ENCODE measurements around the gene MYL9. TPM values are rescaled to one million over a fixed set of nuclear protein-coding genes. Genes with fewer than 3 reads are reported as not detected.
"Not testable (repeated sequence)": the region's sequence is repeated elsewhere in the genome, so short reads cannot be mapped to it uniquely, and the experiment has no call there.

Gene MYL9
- total and polyA plus RNA-seq, 2 of the 4 experiments (the other 2 are of a cell fraction) = 97.5 to 425 TPM

GRCh38 chr20:36521526-36521925 is 19.8 kb upstream of the MYL9 start:
- H3K4me3 ChIP-seq (ENCODE audit: insufficient read depth, low read depth, low read length) = no peak overlapping the region
- no peak overlapping the region for H2AK9ac ChIP-seq (replicated peaks; ENCODE audit: low read depth, low read length, poor library complexity)
- no peak overlapping the region for H3K18ac ChIP-seq (ENCODE audit: low read depth, low read length)
- ChIA-PET POLR2A (ENCODE audit: unreplicated experiment) (no interaction called here), CTCF (no interaction called here)
- no peak overlapping the region for H3K14ac ChIP-seq (replicated peaks; ENCODE audit: low read depth, low read length)
- peaks cover 34% of the 10 kb centered on the region; the same call in 1 of the 2 replicates for H4K20me1 ChIP-seq (ENCODE audit: insufficient read depth, low read length)
- in situ Hi-C loops (cut with MboI; ENCODE audit: low sequenced_read_pairs) = no loop called here
- H3K79me1 ChIP-seq (ENCODE audit: low read depth in 1 of 2, low read length in 2 of 2) = peaks cover 28 to 70% of the 10 kb centered on the region in 2 experiments
- ATAC-seq (ENCODE audit: low read depth) = no peak
- no peaks in the 10 kb centered on the region for H3K27me3 ChIP-seq (ENCODE audit: control insufficient read depth, insufficient read depth, low read length)
- H2BK15ac ChIP-seq (ENCODE audit: low read depth, low read length) = no peak overlapping the region
- H2BK5ac ChIP-seq (ENCODE audit: low read depth, low read length, poor library complexity, severe bottlenecking) = no peak overlapping the region
- no peak overlapping the region for H4K5ac ChIP-seq (ENCODE audit: low read depth, low read length)
- WGBS, 2 experiments (ENCODE audit: extremely low coverage in 2 of 2, insufficient read length in 1 of 2) = no CpG with 5 or more reads among the region's 1 CpG
- intact Hi-C loops (cut with micrococcal nuclease) = no loop called here
- H3K56ac ChIP-seq (ENCODE audit: extremely low read depth, insufficient read depth, low read length) = no peak overlapping the region
- H3K4me1 ChIP-seq (ENCODE audit: control insufficient read depth, insufficient read depth, low read length) = peaks cover 3% of the 10 kb centered on the region
- peaks cover 49% of the 10 kb centered on the region for H3K36me3 ChIP-seq (ENCODE audit: control insufficient read depth, insufficient read depth, low read length)
- H3K9ac ChIP-seq (ENCODE audit: low read depth, low read length) = no peak overlapping the region
- H2BK20ac ChIP-seq (ENCODE audit: low read depth, low read length) = no peak overlapping the region
- DNase-seq = no peak
- no peak overlapping the region for H3K27ac ChIP-seq (ENCODE audit: insufficient read depth, low read length)
- H3K9me1 ChIP-seq (ENCODE audit: insufficient read depth, low read length) = peaks cover 13% of the 10 kb centered on the region; the same call in 1 of the 2 replicates
- no peak overlapping the region for H2AK5ac ChIP-seq (ENCODE audit: low read depth, low read length)
- no peak overlapping the region for H4K91ac ChIP-seq (ENCODE audit: insufficient read depth, low read depth, low read length)
- H3K4ac ChIP-seq (ENCODE audit: low read depth, low read length) = no peak overlapping the region
- dilution Hi-C loops (cut with HindIII; ENCODE audit: low sequenced_read_pairs, unreplicated experiment) = no loop called here
- TF ChIP-seq RCOR1 (IDR thresholded peaks at IDR 0.05; ENCODE audit: insufficient replicate concordance, low read length) (no peak), RFX5 (IDR thresholded peaks at IDR 0.05; ENCODE audit: low read depth, low read length) (no peak)
- no peak overlapping the region for H4K8ac ChIP-seq (ENCODE audit: low read depth in 2 of 2, low read length in 2 of 2)
- BruUV-seq (replicated peaks) = no TSS peak
- no peak overlapping the region for H3K4me2 ChIP-seq (ENCODE audit: low read depth, low read length)
- H2BK120ac ChIP-seq (ENCODE audit: low read depth, low read length) = no peak overlapping the region
- no peak overlapping the region for H2AFZ ChIP-seq (replicated peaks; ENCODE audit: low read length, poor library complexity)
- no peaks in the 10 kb centered on the region for H3K9me3 ChIP-seq (ENCODE audit: control insufficient read depth, insufficient read depth, low read length)
- no peak overlapping the region for H3K23ac ChIP-seq (ENCODE audit: low read depth, low read length)

GRCh38 chr20:36522412-36522811 is 18.9 kb upstream of the MYL9 start:
- H3K56ac ChIP-seq (ENCODE audit: extremely low read depth, insufficient read depth, low read length); H3K9me3 ChIP-seq (ENCODE audit: control insufficient read depth, insufficient read depth, low read length); H3K27ac ChIP-seq (ENCODE audit: insufficient read depth, low read length); H3K4me2 ChIP-seq (ENCODE audit: low read depth, low read length); H3K23ac ChIP-seq (ENCODE audit: low read depth, low read length); H4K8ac ChIP-seq (ENCODE audit: low read depth in 2 of 2, low read length in 2 of 2); H2BK20ac ChIP-seq (ENCODE audit: low read depth, low read length); POLR2A ChIA-PET (ENCODE audit: unreplicated experiment); BruUV-seq (replicated peaks); H3K18ac ChIP-seq (ENCODE audit: low read depth, low read length); H2AK9ac ChIP-seq (replicated peaks; ENCODE audit: low read depth, low read length, poor library complexity); H2BK15ac ChIP-seq (ENCODE audit: low read depth, low read length); H3K9ac ChIP-seq (ENCODE audit: low read depth, low read length); ATAC-seq (ENCODE audit: low read depth); DNase-seq; H3K4me3 ChIP-seq (ENCODE audit: insufficient read depth, low read depth, low read length); H2AK5ac ChIP-seq (ENCODE audit: low read depth, low read length); H2AFZ ChIP-seq (replicated peaks; ENCODE audit: low read length, poor library complexity); H3K4me1 ChIP-seq (ENCODE audit: control insufficient read depth, insufficient read depth, low read length); H4K91ac ChIP-seq (ENCODE audit: insufficient read depth, low read depth, low read length); in situ Hi-C loops (cut with MboI; ENCODE audit: low sequenced_read_pairs); H2BK120ac ChIP-seq (ENCODE audit: low read depth, low read length); intact Hi-C loops (cut with micrococcal nuclease); H2BK5ac ChIP-seq (ENCODE audit: low read depth, low read length, poor library complexity, severe bottlenecking); H3K4ac ChIP-seq (ENCODE audit: low read depth, low read length); H4K5ac ChIP-seq (ENCODE audit: low read depth, low read length); dilution Hi-C loops (cut with HindIII; ENCODE audit: low sequenced_read_pairs, unreplicated experiment); H3K14ac ChIP-seq (replicated peaks; ENCODE audit: low read depth, low read length); H3K27me3 ChIP-seq (ENCODE audit: control insufficient read depth, insufficient read depth, low read length): not testable (repeated sequence)
- peaks cover 28 to 68% of the 10 kb centered on the region in 2 experiments for H3K79me1 ChIP-seq (ENCODE audit: low read depth in 1 of 2, low read length in 2 of 2)
- H3K9me1 ChIP-seq (ENCODE audit: insufficient read depth, low read length) = peaks cover 13% of the 10 kb centered on the region; the same call in 1 of the 2 replicates
- WGBS, 2 experiments (ENCODE audit: extremely low coverage in 2 of 2, insufficient read length in 1 of 2) = no CpG with 5 or more reads among the region's 7 CpGs
- CTCF ChIA-PET = interaction anchor here (0.6 to 0.7 kb wide), 2 partner anchors 14 to 350 kb away, joined by 3 read pairs; no protein-coding TSS in a partner anchor
- H3K36me3 ChIP-seq (ENCODE audit: control insufficient read depth, insufficient read depth, low read length) = peaks cover 58% of the 10 kb centered on the region
- peaks cover 38% of the 10 kb centered on the region; the same call in 1 of the 2 replicates for H4K20me1 ChIP-seq (ENCODE audit: insufficient read depth, low read length)
